NB4 (cell line): ENCODE data around the gene MAML2.

ENCODE experiments used
- CTCF ChIP-seq: IDR thresholded peaks from one replicate; pipeline ENCODE4 v1.5.1; 2012; ENCODE audit warnings: low read depth, low read length
- MAX ChIP-seq: IDR thresholded peaks from 2 replicates; pipeline ENCODE4 v1.6.1; 2011; ENCODE audit warnings: low read depth, low read length
- MYC ChIP-seq: IDR thresholded peaks from 2 replicates; pipeline ENCODE4 v1.6.1; 2011; ENCODE audit warnings: low read depth, low read length

- TF ChIP-seq MYC (no peak), CTCF (no peak), MAX (no peak)
These were observed 219.7 kb downstream of the MAML2 start for GRCh38 chr11:96123301-96123700.
